HEK293 (cell line): ENCODE measurements around the gene IL17B.
A peak's percentile ranks its signal among the peaks of the same experiment; 100 is the strongest.

ENCODE experiments used
- CTCF ChIA-PET: fragments of 350-600 bp; formaldehyde crosslinking; extraction: SDS; loops from one replicate; lab custom pipeline; 2021; ENCODE audit warnings: antibody characterized with exemption; lab: Yijun Ruan, JAX
- POLR2A ChIA-PET: fragments of 300-600 bp; formaldehyde crosslinking; extraction: SDS; loops from one replicate; lab custom pipeline; 2020; ENCODE audit warnings: antibody characterized with exemption, inconsistent platforms; lab: Yijun Ruan, JAX
- H3K27ac ChIP-seq: fragments of 200-500 bp; sonication (Bioruptor generic); 2 replicates; pipeline ENCODE4 v1.5.1; 2014; ENCODE audit warnings: low read depth, low read length, control low read depth, inconsistent platforms; ENCODE audit errors: extremely low read depth
- H3K36me3 ChIP-seq, 2 experiments: fragments of 200-500 bp in 1 of 2; sonication (Bioruptor generic) in 1 of 2; 1 replicate in 1 of 2; 2 replicates in 1 of 2; pipeline ENCODE4 v1.5.1; 2014 to 2017; ENCODE audit warnings: inconsistent platforms in 2 of 2, low read length in 2 of 2; ENCODE audit not compliant: control insufficient read depth in 2 of 2, insufficient read depth in 1 of 2
- H3K4me1 ChIP-seq: fragments of 200-500 bp; sonication (Bioruptor generic); 2 replicates; pipeline ENCODE4 v1.5.1; 2014; ENCODE audit warnings: mild to moderate bottlenecking, low read length, inconsistent platforms; ENCODE audit not compliant: control insufficient read depth, insufficient read depth
- H3K4me3 ChIP-seq: 2 replicates; pipeline ENCODE4 v1.5.1; 2011; ENCODE audit warnings: low read depth, mild to moderate bottlenecking, control low read depth, low read length, moderate library complexity
- H3K9me3 ChIP-seq: fragments of 200-500 bp; sonication (Bioruptor generic); 2 replicates; pipeline ENCODE4 v1.5.1; 2014; ENCODE audit warnings: low read depth, low read length, inconsistent platforms; ENCODE audit not compliant: control insufficient read depth, insufficient read depth
- BCL11A ChIP-seq: fragments of 450-650 bp; formaldehyde crosslinking; IDR thresholded peaks from 2 replicates; pipeline ENCODE4 v1.5.1; 2016; ENCODE audit warnings: low read depth, missing biosample characterization, missing genetic modification characterization
- BCL11B ChIP-seq: fragments of 450-650 bp; formaldehyde crosslinking; IDR thresholded peaks from 2 replicates; pipeline ENCODE4 v1.5.1; 2016; ENCODE audit warnings: low read depth, missing biosample characterization, missing genetic modification characterization
- FEZF1 ChIP-seq: fragments of 450-650 bp; formaldehyde crosslinking; IDR thresholded peaks from 2 replicates; pipeline ENCODE4 v1.5.1; 2016; ENCODE audit warnings: missing biosample characterization, missing genetic modification characterization
- GFI1B ChIP-seq: fragments of 450-650 bp; formaldehyde crosslinking; IDR thresholded peaks from 2 replicates; pipeline ENCODE4 v1.5.1; 2016; ENCODE audit warnings: missing biosample characterization, missing genetic modification characterization
- SP2 ChIP-seq: fragments of 450-650 bp; formaldehyde crosslinking; IDR thresholded peaks from 2 replicates; pipeline ENCODE4 v1.5.1; 2016; ENCODE audit warnings: missing biosample characterization, missing genetic modification characterization
- TCF7L2 ChIP-seq: IDR thresholded peaks from 2 replicates; pipeline ENCODE4 v1.6.1; 2011; ENCODE audit warnings: low read depth, mild to moderate bottlenecking, inconsistent platforms, low read length, moderate library complexity, borderline replicate concordance
- ZFP37 ChIP-seq: fragments of 450-650 bp; formaldehyde crosslinking; IDR thresholded peaks from 2 replicates; pipeline ENCODE4 v1.5.1; 2016; ENCODE audit warnings: missing biosample characterization, missing genetic modification characterization
- ZNF2 ChIP-seq: fragments of 450-650 bp; formaldehyde crosslinking; IDR thresholded peaks from 2 replicates; pipeline ENCODE4 v1.5.1; 2016; ENCODE audit warnings: missing biosample characterization, missing genetic modification characterization
- ZNF274 ChIP-seq, 2 experiments: fragments of 200-500 bp in 1 of 2; fragments of 450-650 bp in 1 of 2; sonication (Bioruptor generic) in 1 of 2; formaldehyde crosslinking in 1 of 2; IDR thresholded peaks; 2 replicates each; pipeline versions ENCODE4 v1.5.1 to v1.6.1; 2014 to 2016; ENCODE audit warnings: borderline replicate concordance in 1 of 2, inconsistent platforms in 1 of 2, low read length in 1 of 2, missing biosample characterization in 1 of 2, missing genetic modification characterization in 1 of 2
- ZNF324 ChIP-seq: fragments of 450-650 bp; formaldehyde crosslinking; IDR thresholded peaks from 2 replicates; pipeline ENCODE4 v1.5.1; 2016; ENCODE audit warnings: missing biosample characterization, missing genetic modification characterization
- ZNF341 ChIP-seq: fragments of 450-650 bp; formaldehyde crosslinking; IDR thresholded peaks from 2 replicates; pipeline ENCODE4; 2016; ENCODE audit warnings: low read depth, missing biosample characterization, missing genetic modification characterization
- ZNF404 ChIP-seq: fragments of 450-650 bp; formaldehyde crosslinking; IDR thresholded peaks from 2 replicates; pipeline ENCODE4 v1.5.1; 2017; ENCODE audit warnings: missing biosample characterization, missing genetic modification characterization
- ZNF518A ChIP-seq: fragments of 450-650 bp; formaldehyde crosslinking; conservative IDR thresholded peaks from 2 replicates; pipeline ENCODE4 v1.5.1; 2016; ENCODE audit warnings: low read depth, missing biosample characterization, missing genetic modification characterization
- ZNF521 ChIP-seq: fragments of 450-650 bp; formaldehyde crosslinking; IDR thresholded peaks from 2 replicates; pipeline ENCODE4 v1.5.1; 2017; ENCODE audit warnings: missing biosample characterization, mild to moderate bottlenecking, missing genetic modification characterization
- ZNF529 ChIP-seq: fragments of 450-650 bp; formaldehyde crosslinking; IDR thresholded peaks from 2 replicates; pipeline ENCODE4 v1.5.1; 2017; ENCODE audit warnings: missing genetic modification characterization, missing biosample characterization; ENCODE audit not compliant: insufficient replicate concordance
- ZNF600 ChIP-seq: fragments of 450-650 bp; formaldehyde crosslinking; IDR thresholded peaks from 2 replicates; pipeline ENCODE4 v1.5.1; 2016; ENCODE audit warnings: missing biosample characterization, missing genetic modification characterization
- ZNF830 ChIP-seq: fragments of 450-650 bp; IDR thresholded peaks from 2 replicates; pipeline ENCODE4 v1.5.0; 2018; ENCODE audit warnings: missing biosample characterization, missing genetic modification characterization, low read depth, mild to moderate bottlenecking, moderate library complexity
- TF ChIP-seq, protein P1 (sequence below): fragments of 450-650 bp; formaldehyde crosslinking; IDR thresholded peaks from 2 replicates; pipeline ENCODE4 v1.5.1; 2016; ENCODE audit warnings: missing biosample characterization, missing genetic modification characterization
- TF ChIP-seq, protein P2 (sequence below): fragments of 450-650 bp; formaldehyde crosslinking; IDR thresholded peaks from 2 replicates; pipeline ENCODE4 v1.5.1; 2016; ENCODE audit warnings: missing biosample characterization, missing genetic modification characterization

Gene IL17B

GRCh38 chr5:149363936-149364335 lies 15.2 kb downstream of the IL17B start:
- TF ChIP-seq ZNF518A (tag by site-specific recombination) (no peak), ZNF521 (tag by site-specific recombination) (no peak), TCF7L2 (no peak), FEZF1 (tag by site-specific recombination) (no peak), SP2 (tag by site-specific recombination) (no peak), ZNF529 (tag by site-specific recombination) (no peak), BCL11A (tag by site-specific recombination) (no peak), BCL11B (no peak), ZNF2 (tag by site-specific recombination) (no peak), ZNF404 (tag by site-specific recombination) (no peak), ZFP37 (tag by site-specific recombination) (no peak), ZNF830 (tag by site-specific recombination) (no peak), ZNF341 (no peak), ZNF274 (IDR thresholded peaks at IDR 0.05; ENCODE audit: low read length) (no peak), ZNF274 (tag by site-specific recombination; IDR thresholded peaks at IDR 0.05; ENCODE audit: borderline replicate concordance) (no peak)
- TF ChIP-seq, protein P1, sequence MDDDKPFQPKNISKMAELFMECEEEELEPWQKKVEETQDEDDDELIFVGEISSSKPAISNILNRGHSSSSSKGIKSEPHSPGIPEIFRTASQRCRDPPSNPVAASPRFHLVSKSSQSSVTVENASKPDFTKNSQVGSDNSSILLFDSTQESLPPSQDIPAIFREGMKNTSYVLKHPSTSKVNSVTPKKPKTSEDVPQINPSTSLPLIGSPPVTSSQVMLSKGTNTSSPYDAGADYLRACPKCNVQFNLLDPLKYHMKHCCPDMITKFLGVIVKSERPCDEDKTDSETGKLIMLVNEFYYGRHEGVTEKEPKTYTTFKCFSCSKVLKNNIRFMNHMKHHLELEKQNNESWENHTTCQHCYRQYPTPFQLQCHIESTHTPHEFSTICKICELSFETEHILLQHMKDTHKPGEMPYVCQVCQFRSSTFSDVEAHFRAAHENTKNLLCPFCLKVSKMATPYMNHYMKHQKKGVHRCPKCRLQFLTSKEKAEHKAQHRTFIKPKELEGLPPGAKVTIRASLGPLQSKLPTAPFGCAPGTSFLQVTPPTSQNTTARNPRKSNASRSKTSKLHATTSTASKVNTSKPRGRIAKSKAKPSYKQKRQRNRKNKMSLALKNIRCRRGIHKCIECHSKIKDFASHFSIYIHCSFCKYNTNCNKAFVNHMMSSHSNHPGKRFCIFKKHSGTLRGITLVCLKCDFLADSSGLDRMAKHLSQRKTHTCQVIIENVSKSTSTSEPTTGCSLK, result no peak
- TF ChIP-seq, protein P2, sequence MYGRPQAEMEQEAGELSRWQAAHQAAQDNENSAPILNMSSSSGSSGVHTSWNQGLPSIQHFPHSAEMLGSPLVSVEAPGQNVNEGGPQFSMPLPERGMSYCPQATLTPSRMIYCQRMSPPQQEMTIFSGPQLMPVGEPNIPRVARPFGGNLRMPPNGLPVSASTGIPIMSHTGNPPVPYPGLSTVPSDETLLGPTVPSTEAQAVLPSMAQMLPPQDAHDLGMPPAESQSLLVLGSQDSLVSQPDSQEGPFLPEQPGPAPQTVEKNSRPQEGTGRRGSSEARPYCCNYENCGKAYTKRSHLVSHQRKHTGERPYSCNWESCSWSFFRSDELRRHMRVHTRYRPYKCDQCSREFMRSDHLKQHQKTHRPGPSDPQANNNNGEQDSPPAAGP (tag by site-specific recombination), result no peak
- ChIA-PET POLR2A (interaction anchor here (1.0 to 1.7 kb wide), 2 partner anchors 8 to 19 kb away, joined by 3 to 5 read pairs; partner anchors contain the start of gene GRPEL2), CTCF (interaction anchor here (1.1 to 15.5 kb wide), 4 partner anchors 8 to 79 kb away, joined by 3 to 212 read pairs (median 3); no protein-coding TSS in a partner anchor)
- Histone ChIP-seq H3K36me3 (peaks cover 0 to 6% of the 10 kb centered on the region in 2 experiments; a peak in 1 of 3 replicates), H3K4me1 (no peaks in the 10 kb centered on the region), H3K9me3 (no peaks in the 10 kb centered on the region), H3K27ac (no peak overlapping the region), H3K4me3 (no peak overlapping the region)

DNA sequence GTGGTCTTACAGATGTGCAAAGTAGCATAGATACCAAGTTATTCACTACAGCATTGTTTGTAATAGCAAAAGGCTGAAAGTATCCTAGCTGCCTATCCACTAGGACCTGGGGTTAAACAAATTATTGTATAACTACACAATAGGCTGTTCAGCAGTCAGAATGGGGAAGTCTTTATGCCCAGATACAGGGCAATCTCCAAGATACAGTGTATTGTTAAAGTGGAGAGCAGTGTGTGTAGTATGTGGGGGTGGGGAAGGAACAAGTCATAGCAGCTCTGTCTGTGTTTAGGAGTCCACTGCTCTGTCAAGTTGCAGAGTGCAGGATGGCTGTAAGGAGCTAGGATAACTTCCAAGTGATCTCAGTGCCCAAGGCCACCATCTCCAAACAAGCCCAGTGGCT lies 15.7 kb downstream of the IL17B start:
- TF ChIP-seq ZNF600, result peak; percentile 44; the same call in 1 of the 2 replicates
- no peak for TF ChIP-seq GFI1B (tag by site-specific recombination)
- TF ChIP-seq ZNF324 (tag by site-specific recombination), result no peak
- no peak for TF ChIP-seq ZNF341
- no peak overlapping the region for H3K27ac ChIP-seq
- H3K9me3 ChIP-seq, result no peaks in the 10 kb centered on the region
- POLR2A ChIA-PET, result interaction anchor here (1.0 to 1.7 kb wide), 2 partner anchors 8 to 18 kb away, joined by 3 to 5 read pairs; partner anchors contain the start of gene GRPEL2
- CTCF ChIA-PET, result interaction anchor here (0.7 to 15.5 kb wide), 5 partner anchors 8 to 1642 kb away, joined by 3 to 212 read pairs (median 3); no protein-coding TSS in a partner anchor
- H3K4me3 ChIP-seq, result no peak overlapping the region
- H3K4me1 ChIP-seq, result no peaks in the 10 kb centered on the region
- H3K36me3 ChIP-seq, result peaks cover 0 to 4% of the 10 kb centered on the region in 2 experiments; a peak in 1 of 3 replicates
